Non-pigmented ciliary epithelial cell (primary cell): Measurements from ENCODE around the gene RSPH10B2.
"Not testable (repeated sequence)": the region's sequence is repeated elsewhere in the genome, so short reads cannot be mapped to it uniquely, and the experiment has no call there.

Experiments used
- DNase-seq: peaks from one replicate; pipeline ENCODE4 v3.0.0-alpha.2; 2010; ENCODE audit warnings: low read depth

The RSPH10B2 gene

DNA sequence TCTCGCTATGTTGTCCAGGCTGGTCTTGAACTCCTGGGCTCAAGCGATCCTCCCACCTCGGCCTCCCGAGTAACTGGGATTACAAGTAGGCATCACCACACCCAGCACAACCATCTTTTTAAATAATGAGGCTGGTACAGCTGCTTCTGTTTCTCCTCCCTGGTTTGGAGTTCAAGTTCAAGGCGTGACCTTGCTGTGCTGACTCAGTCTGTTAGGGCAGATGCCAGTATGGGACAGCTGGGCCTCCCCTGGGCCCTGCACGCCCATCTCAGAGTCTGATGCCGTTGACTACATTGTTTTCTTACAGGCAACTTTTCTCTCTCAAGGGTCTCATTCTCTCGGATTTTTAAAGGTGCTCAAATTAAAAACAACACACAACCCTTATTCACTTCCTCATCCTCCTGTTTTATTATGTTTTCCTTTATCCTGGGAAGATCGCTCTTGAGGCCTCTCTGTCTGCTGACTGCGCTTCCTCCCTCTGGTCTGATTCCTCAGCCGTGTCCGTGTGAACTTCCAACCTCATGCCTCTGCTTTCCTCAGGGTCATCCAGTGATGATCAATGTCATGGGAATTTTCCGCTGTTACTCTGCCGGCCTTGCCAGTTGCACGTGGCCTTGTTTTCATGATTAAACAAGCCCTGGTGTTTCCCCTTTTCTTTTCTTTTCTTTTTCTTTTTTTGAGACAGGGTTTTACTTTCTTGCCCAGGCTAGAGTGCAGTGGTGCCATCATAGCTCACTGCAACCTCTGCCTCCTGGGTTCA, 38.4 kb downstream of the RSPH10B2 start:
- peak; percentile 0 for DNase-seq

DNA sequence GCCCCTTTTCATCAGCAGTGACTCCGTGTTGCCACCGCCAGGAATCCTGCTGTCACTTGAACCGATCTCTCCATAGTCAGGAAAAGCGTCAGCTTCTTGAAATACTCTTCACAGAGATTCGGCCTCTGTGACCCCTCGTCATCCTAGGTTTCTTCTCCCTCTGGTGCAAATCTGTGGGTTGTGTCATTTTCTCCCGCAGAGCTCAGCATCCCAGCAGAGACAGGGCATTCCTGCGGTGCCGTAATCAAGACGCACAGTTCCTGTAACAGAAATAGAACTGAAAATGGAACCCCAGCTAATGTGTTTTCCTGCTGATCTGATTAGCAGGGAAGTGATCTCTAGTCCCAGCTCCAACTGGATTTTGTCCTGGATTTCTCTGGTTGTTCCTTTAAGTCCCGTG, 40.4 kb downstream of the RSPH10B2 start:
- DNase-seq = not testable (repeated sequence)

DNA sequence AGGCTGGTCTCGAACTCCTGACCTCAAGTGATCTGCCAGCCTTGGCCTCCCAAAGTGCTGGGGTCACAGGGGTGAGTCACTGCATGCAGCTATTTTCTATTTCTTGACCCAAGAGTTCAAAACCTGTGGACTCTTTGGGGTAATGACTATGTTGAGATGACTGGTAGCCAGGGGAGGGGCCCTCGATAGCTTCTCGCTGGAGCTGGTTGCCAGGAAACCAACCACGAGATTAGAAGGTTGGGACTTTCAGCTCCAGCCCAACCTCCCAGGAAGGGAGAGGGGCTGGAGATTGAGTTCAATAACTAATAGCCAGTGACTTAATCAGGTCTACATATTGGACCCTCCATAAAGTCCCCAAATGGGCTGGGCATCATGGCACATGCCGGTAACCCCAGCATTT, 43.3 kb downstream of the RSPH10B2 start:
- DNase-seq = not testable (repeated sequence)

DNA sequence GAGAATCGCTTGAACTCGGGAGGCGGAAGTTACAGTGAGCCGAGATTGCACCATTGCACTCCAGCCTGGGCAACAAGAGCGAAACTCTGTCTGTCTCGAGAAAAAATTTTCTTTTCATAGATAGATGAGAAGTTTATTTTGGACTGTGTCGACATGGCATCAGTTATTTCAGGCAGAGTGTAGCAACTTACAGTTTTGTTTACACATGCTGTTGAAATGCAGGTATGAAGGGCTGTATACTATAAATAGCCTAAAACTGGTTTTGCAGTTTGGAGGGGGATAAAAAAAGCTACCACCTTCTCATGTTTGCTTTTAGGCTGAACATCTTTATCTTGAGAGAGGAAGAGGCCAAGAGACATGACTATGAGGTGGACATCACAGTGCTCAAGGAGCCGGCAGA, 44.1 kb downstream of the RSPH10B2 start:
- not testable (repeated sequence) for DNase-seq

DNA sequence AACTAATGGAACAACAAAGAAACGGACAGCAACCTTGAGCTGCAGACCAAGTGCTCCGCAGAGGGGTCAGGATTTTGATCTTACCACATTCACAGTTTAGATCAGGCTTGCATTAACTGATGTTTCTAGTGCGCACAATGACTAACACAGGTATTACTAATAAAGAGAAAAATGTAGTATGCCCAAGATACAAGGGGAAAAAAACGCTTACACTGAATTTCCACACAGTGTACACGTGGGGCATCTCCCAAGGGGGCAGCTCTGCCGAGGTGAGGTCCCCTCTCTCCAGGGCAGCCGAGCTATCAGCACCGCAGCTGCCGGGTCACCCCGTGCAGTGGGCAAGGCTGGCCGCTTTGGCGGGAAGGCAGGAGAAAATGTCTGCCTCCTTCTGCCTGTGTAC, 46.0 kb downstream of the RSPH10B2 start:
- DNase-seq = not testable (repeated sequence)

DNA sequence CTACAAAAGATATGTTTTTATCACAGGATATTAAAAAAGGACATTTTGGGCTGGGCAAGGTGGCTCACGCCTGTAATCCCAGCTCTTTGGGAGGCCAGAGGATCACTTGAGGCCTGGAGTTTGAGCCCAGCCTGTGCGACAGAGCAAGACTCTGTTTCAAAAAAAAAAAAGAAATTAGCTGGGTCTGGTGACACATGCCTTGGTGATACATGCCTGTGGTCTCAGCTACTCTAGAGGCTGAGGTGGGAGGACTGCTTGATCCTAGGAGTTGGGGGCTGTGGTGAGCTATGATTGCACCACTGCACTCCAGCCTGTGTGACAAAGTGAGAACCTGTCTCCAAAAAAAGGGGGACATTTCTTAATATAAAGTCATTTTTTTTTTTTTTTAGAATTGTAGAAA, 46.4 kb downstream of the RSPH10B2 start:
- DNase-seq = not testable (repeated sequence)

DNA sequence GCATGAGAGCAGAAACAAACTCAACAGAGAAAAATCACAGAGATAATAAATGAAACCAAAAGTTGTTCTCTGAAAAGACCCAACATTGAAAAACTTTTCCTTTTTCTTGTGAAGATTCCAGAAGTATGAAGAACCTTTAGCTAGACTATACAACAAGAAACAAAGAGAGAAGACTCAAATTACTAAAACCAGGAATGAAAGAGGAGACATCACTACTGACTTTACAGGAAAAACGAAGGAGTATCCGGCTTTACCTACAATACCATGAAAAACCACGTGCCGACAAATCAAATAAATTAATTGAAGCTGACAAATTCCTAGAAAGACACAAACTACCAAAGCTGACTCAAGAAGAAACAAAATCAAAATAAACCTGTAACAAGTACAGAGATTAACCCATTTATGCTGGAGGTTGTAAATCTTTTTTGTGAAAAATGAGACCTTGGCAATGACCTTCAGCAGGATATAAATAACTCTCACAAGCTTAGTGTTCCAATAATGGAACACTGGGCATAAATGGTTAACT, 53.6 kb downstream of the RSPH10B2 start:
- not testable (repeated sequence) for DNase-seq

DNA sequence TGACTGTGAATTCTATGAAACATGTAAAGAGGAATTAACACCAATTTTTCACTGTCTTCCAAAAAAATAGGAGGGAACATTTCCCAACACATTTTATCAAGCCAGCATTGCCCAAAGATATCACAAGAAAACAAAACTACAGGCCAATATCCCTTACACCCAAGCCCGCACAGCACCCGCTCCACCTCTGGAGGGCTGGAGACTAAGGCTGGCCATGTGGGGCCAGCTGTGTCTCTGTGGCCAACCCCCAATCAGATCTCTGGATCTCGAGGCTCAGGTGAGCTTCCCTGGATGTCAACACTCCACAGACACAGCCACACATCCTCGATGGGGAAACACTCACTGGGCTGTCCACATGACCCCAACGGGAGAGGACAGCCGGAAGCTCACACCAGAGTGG, 54.1 kb downstream of the RSPH10B2 start:
- not testable (repeated sequence) for DNase-seq

DNA sequence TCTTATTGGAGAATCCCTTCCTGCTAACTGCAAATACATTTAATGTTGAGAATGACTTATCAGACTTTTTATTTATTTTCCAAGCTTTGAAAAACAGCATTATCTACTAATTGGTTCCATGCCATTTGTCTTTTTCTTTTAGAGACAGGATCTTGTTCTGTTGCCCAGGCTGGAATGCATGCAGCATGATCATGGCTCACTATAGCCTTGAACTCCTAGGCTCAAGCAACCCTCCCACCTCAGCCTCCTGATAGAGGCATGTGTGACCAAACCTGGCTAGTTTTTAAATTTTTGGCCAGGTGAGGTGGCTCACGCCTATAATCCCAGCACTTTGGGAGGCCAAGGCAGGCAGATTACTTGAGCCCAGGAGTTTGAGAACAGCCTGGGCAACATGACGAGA, 59.1 kb downstream of the RSPH10B2 start:
- DNase-seq = not testable (repeated sequence)

DNA sequence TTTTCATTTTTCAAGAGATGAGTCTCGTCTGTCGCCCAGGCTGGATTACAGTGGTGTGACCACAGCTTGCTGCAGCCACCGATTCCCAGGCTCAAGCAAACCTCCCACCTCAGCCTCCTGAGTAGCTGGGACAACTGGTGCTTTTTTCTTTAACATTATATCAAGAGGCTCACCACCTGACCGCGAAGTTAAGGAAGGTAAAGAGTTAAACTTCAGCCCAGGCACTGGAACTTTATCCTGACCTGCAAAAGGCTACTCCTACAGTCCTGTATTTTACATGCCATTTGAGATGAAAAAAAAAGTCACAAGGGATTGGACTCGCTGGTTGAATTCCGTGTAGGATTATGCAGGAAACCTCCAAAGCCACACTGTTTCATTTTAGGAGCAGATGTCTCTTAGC, 61.6 kb downstream of the RSPH10B2 start:
- DNase-seq = not testable (repeated sequence)

DNA sequence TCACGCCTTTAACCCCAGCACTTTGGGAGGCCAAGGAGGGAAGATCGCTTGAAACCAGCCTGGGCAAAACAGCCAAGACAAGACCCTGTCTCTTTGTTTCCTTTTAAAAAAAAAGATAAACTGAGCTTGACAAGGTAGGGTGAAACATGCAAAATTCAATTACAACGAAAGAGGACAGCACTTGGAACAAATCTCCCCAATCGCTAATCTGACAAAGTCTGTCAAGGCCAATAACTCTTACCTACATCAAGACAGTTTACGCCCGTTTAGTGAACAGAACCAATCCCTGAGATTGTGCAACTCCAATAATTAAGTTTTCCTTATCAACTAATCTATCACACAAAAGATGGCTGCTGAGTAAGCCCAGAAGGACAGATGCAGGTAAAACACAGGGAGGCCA, 67.7 kb downstream of the RSPH10B2 start:
- not testable (repeated sequence) for DNase-seq

DNA sequence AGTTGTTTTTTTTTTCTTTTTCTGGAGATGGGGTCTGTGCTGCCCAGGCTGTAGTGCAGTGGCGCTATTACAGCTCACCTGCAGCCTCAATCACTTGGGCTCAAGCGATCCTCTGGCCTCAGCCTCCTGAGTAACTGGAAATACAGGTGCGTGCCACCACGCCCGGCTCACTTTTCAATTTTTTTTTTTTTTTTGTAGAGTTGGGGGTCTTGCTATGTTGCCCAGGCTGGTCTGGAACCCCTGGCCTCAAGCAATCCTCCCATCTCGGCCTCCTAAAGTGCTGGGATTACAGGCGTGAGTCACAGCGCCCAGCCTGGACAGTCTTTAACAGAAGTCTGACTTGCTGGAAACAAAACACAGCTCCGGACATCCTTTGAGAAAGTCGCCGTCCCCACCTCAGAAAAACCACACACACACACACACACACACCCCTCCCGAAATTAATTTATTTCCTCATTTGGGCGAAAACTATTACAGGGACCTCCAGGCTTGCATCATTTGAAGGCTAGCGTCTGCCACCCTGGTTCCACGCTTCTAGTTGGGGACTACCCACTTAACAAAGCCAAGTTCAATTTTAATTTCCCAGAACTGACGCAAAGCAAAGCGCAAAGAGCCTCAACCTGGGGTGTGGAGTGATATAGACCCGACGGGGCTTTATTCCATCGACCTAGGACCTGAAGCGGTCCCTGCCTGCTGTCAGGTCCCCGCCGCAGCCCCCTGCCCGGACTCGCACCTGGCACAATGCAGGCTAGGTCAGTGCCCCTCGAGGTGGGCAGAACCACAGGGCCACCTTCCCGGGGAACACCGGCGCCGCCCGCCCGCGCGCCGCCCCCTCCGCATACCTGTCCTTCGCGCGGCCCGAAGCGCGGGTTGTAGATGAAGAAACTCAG, 71.6 kb downstream of the RSPH10B2 start:
- DNase-seq = not testable (repeated sequence)

DNA sequence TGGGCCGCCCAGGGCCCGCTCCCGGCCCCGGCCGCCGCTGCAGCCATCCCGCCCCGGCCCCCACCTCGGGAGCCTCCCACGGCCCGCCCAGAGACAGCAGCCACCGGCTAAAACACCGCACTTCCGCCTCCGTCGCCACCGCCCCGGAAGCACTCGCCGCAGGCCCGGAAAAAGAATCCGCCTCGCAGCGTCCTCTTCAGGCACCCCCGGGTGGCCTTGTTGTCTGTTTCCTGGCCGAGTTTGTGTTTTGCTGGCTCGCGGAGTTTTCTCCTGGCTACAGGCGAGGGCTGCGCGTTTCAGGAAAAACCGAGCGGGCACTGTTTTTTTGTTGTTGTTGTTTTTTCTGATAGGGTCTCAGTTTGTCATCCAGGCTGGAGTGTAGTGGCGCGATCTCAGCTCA, 72.2 kb downstream of the RSPH10B2 start, which contains the start of gene CCZ1B:
CCZ1B (minus strand) TSS at position 125 of the 400 bp plus-strand sequence; CDS start at position 47, 78 bp downstream.
- peak; percentile 4 for DNase-seq

DNA sequence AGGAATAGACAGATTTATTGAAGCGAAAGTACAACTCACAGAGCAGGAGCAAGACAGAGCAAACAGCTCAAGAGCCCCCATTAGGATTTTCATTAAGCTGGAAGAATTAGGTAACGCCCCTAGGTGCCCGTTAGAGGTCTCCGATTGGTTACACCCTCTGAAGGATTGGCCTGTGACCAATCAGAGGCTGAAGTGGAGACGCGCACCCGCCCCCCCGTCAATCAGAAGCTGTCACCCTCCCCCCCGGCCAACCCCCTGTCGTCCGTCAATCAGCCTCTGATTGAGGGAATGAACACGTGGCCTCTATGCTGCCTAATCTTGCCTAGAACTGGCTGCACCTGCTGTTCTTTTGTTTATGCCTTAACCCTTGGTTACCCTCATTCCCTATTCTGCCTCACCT, 73.3 kb downstream of the RSPH10B2 start:
- DNase-seq = not testable (repeated sequence)

DNA sequence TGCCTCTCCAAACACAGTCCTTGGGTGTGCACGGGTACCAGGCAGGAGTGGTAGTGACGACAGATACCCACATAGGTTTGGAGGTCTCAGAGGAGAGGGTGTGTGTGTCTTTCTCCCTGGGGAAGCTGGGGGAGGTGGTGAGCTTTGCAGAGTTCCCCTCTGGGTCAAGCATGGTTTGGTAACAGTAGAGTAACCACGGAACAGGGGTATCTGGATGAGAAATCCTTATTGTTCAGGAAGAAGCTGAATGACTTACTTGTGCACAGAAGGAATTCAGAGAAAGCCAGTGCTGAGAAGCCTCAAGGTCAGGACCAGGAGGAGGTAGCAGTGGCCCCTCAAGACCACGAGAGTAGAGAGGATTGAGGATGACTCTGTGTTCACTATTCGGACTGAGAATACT, 75.7 kb downstream of the RSPH10B2 start:
- DNase-seq = not testable (repeated sequence)

DNA sequence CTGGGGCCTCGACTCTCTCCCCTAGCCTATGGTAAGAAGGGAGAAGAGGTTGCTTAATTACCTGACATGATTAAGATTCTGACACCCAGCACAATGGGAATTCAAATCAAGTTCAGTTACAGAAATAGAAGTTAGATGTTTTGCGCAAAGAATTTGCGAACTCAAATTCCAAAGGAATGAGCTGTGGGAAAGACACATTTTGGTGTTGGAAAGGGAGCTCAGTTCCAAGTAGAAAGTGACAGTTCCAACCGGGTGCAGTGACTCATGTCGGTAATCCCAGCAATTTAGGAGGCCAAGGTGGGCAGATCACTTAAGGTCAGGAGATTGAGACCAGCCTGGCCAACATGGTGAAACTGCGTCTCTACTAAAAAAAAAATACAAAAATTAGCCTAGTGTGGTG, 76.1 kb downstream of the RSPH10B2 start:
- DNase-seq = not testable (repeated sequence)

DNA sequence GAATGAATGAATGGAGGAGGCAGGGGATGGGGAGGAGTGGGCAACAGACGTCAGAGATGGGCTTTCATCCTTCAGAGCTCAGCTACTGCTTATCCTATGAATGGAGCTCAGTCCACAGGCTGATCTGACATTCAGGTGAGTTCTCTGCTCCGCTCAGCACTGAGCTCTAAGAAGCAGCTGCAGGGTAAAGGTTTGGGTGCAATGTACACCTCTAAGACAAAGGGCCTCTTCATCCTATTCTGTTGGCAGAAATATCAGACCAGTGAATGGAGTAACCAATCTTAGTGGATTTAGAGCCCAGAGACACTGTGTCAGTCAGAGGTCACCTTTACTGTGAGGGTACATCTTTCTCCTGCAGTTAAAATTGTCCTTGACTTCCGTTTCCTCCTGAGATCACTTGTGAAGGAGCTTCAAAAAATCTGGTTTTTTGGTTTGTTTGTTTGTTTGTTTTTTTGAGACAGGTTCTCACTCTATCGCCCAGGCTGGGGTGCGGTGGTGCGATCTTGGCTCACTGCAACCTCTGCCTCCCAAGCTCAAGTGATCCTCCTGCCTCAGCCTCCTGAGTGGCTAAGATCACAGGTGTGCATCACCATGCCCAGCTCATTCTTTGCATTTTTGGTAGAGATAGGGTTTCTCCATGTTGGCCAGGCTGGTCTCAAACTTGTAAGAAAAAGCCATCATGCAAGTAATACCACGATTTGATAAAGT, 77.3 kb downstream of the RSPH10B2 start:
- DNase-seq = no peak

DNA sequence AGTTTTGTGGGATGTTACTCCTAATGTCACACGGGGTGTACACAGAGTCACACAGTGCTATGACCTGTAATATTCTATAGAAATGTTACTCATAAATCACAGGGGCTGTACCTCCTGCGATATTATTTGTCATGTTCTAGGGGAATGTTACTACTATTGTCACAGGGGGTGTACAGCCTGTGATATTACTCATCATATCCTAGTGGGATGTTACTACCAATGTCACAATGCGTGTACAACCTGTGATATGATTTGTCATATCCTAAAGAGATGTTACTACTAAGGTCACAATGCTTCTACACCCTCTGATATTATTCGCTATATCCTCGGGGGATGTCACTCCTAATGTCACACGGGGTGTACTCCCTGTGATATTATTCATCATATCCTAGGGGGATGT, 79.7 kb downstream of the RSPH10B2 start:
- DNase-seq = no peak

DNA sequence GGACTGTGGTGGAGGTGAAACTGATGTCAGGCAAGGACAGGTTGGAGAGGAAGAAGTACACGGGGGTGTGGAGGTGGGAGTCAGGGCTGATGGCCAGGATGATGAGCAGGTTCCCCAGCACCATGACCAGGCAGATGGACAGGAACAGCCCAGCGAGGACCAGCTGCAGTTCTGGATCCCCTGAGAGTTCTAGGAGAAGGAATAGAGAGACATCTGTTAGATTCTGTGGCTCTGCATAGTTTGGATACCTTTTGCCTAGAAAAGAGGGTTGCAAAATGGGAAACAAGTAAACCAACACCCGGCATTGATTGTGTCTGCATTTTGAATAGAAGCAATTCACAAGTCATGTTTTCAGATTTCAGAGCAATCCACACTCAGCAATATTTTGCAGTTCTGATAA, 81.6 kb downstream of the RSPH10B2 start:
- DNase-seq = not testable (repeated sequence)

DNA sequence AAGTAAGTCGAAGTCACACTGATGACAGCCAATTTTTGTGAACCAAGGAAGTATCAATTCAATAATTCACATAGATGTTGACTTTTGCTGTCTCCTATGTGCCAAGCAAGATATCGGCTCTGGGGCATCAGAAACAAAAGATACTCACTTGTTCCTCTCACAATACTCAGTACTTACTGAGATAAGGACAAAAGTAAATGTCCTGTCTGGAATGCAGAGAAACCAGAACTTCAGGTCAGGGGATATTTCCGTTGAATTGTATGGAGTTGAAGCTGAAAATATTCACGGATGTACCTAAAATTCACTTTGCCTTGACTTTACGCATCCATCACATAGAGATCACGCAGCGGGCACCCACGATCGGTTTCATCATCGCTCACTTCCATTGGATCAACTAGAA, 83.2 kb downstream of the RSPH10B2 start:
- not testable (repeated sequence) for DNase-seq

DNA sequence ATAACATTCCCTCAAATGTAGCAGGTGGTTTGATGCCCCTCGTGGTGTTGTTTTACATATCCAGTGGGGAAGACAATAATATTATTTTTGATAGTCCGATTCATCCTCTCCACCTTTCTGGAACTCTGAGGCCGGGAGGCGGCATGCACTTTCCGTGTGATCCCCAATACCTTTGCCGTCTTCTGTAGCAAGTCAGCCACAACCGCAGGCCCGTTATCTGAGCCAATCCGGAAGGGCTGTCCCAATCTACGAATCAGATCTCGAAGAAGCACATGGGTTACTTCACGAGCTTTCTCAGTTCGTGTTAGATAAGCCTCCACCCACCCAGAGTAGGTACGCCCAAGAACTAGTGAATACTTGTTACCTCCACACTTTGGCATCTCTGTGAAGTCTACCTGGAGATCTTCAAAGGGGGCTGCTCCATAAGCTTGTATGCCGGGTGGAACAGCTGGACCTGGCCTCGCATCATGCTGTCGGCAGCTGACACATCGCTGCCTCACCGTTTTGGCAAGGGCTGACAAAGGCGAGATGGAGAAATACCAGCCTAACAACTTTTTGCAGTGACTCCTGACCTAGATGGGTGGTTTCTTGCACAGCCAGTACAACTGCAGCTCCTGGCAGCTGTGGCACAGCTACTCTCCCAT, 88.5 kb downstream of the RSPH10B2 start:
- DNase-seq = not testable (repeated sequence)
